Naive thymus-derived CD4-positive, alpha-beta T cell (primary cell): ENCODE results near the gene CRYBA4. TPM values are rescaled to one million over a fixed set of nuclear protein-coding genes. Genes with fewer than 3 reads are reported as not detected.

Experiments
- ATAC-seq: fragments of 150-1000 bp; cut with Tn5 transposase; 2 replicates; pipeline ENCODE4 v1.10.0; 2021; ENCODE audit warnings: mild to moderate bottlenecking, moderate library complexity
- CTCF ChIA-PET: fragments of 350-600 bp; sonication (Branson Sonifier 250); formaldehyde crosslinking; loops from one replicate; lab custom pipeline; 2021; ENCODE audit warnings: antibody characterized with exemption; lab: Charles Lee
- POLR2A ChIA-PET: fragments of 350-600 bp; sonication (Branson Sonifier 250); formaldehyde crosslinking; loops from one replicate; lab custom pipeline; 2021; ENCODE audit warnings: antibody characterized with exemption, inconsistent platforms; lab: Charles Lee
- DNase-seq, 9 donors: peaks; one replicate each; pipeline versions ENCODE4 v3.0.0 to v3.0.0-alpha.2; 2020 to 2022; ENCODE audit warnings: mixed read lengths in 1 of 9
- H3K27ac ChIP-seq: one replicate; pipeline ENCODE4 v1.7.0; 2013; ENCODE audit warnings: mild to moderate bottlenecking, low read depth, low read length, moderate library complexity
- H3K27me3 ChIP-seq, 2 donors: one replicate each; pipeline ENCODE4 v1.7.0; 2013; ENCODE audit warnings: low read length in 2 of 2, mild to moderate bottlenecking in 2 of 2, moderate library complexity in 2 of 2; ENCODE audit not compliant: control insufficient read depth in 2 of 2, insufficient read depth in 2 of 2
- H3K36me3 ChIP-seq, 3 experiments: 1 replicate in 2 of 3; 2 replicates in 1 of 3; pipeline ENCODE4 v1.7.0; 2013; ENCODE audit warnings: low read length in 3 of 3, mild to moderate bottlenecking in 3 of 3, moderate library complexity in 1 of 3; ENCODE audit not compliant: insufficient read depth in 3 of 3, control insufficient read depth in 2 of 3
- H3K4me1 ChIP-seq, 2 donors: one replicate each; pipeline ENCODE4 v1.7.0; 2013; ENCODE audit warnings: low read length in 2 of 2, mild to moderate bottlenecking in 2 of 2, moderate library complexity in 1 of 2; ENCODE audit not compliant: control insufficient read depth in 2 of 2, insufficient read depth in 2 of 2
- H3K4me3 ChIP-seq: 2 replicates; pipeline ENCODE4 v1.7.0; 2013; ENCODE audit warnings: mild to moderate bottlenecking, low read length
- H3K9me3 ChIP-seq, 3 experiments: 1 replicate in 2 of 3; 2 replicates in 1 of 3; pipeline ENCODE4 v1.7.0; 2013; ENCODE audit warnings: low read length in 3 of 3; ENCODE audit not compliant: control insufficient read depth in 2 of 3
- H3K27ac Mint-ChIP-seq, 9 donors: one replicate each; pipeline ENCODE4 v1.8.0; 2020 to 2022; ENCODE audit warnings: mixed read lengths in 9 of 9, mild to moderate bottlenecking in 8 of 9, moderate library complexity in 5 of 9, inconsistent platforms in 2 of 9
- H3K27me3 Mint-ChIP-seq, 5 donors: one replicate each; pipeline ENCODE4 v1.8.0; 2021 to 2022; ENCODE audit warnings: mixed read lengths in 5 of 5, mild to moderate bottlenecking in 1 of 5
- H3K36me3 Mint-ChIP-seq, 5 donors: one replicate each; pipeline ENCODE4 v1.8.0; 2020 to 2022; ENCODE audit warnings: mixed read lengths in 5 of 5, mild to moderate bottlenecking in 3 of 5, inconsistent platforms in 1 of 5
- H3K4me1 Mint-ChIP-seq, 7 donors: one replicate each; pipeline ENCODE4 v1.8.0; 2020 to 2022; ENCODE audit warnings: mixed read lengths in 7 of 7, mild to moderate bottlenecking in 3 of 7, inconsistent platforms in 1 of 7
- H3K4me3 Mint-ChIP-seq, 10 donors: one replicate each; pipeline ENCODE4 v1.8.0; 2020 to 2022; ENCODE audit warnings: mild to moderate bottlenecking in 10 of 10, mixed read lengths in 10 of 10, moderate library complexity in 6 of 10, inconsistent platforms in 2 of 10
- H3K9me3 Mint-ChIP-seq, 11 donors: one replicate each; pipeline ENCODE4 v1.8.0; 2020 to 2022; ENCODE audit warnings: mixed read lengths in 11 of 11, mild to moderate bottlenecking in 4 of 11, inconsistent platforms in 1 of 11, moderate library complexity in 1 of 11
- intact Hi-C, 2 donors: fragments of 100-400 bp; cut with micrococcal nuclease; formaldehyde crosslinking; loops; one replicate each; pipeline ENCODE4 v1.15.1; 2023
- polyA plus RNA-seq, 2 donors: library from polyadenylated mRNA; unstranded; fragments of 300-500 nt; fragmentation: Illumina TruSeq; gene quantifications; one replicate each; pipeline ENCODE4 v1.2.3, GENCODE V29; 2021
- total RNA-seq, 6 experiments: library from RNA in 5 of 6; stranded (reverse) in 5 of 6; gene quantifications; 1 replicate in 5 of 6; 2 replicates in 1 of 6; pipeline ENCODE4 v1.2.3 and lab custom pipeline; 2021 to 2026

Gene CRYBA4
- total and polyA plus RNA-seq, 7 experiments from 2014 or later: not detected

GRCh38 chr22:26586556-26587325 lies 35.0 kb upstream of the CRYBA4 start:
- Histone ChIP-seq H3K27ac (peak overlapping the region; percentile 40), H3K4me1 (peaks cover 25 to 38% of the 10 kb centered on the region in 2 donors), H3K36me3 (no peaks in the 10 kb centered on the region), H3K27me3 (no peaks in the 10 kb centered on the region), H3K4me3 (peak overlapping the region; percentile 29), H3K9me3 (no peaks in the 10 kb centered on the region)
- Mint-ChIP-seq H3K4me3 (peak overlapping the region; percentile 36 to 77 (median 59)), H3K9me3 (no peaks in the 10 kb centered on the region), H3K27me3 (no peaks in the 10 kb centered on the region), H3K4me1 (peaks cover 30 to 71% (median 61%) of the 10 kb centered on the region in 7 donors), H3K36me3 (peaks cover 0 to 16% (median 0%) of the 10 kb centered on the region in 5 donors), H3K27ac (peak overlapping the region; percentile 25 to 88 (median 80))
- POLR2A ChIA-PET: interaction anchor here (1.1 kb wide), 1 partner anchor 42 kb away, joined by 3 read pairs; no protein-coding TSS in a partner anchor
- DNase-seq (peak in 6 of 9 donors; percentile 13 to 37 (median 20)), ATAC-seq (peak; percentile 5)
- intact Hi-C loops: no loop called here
- CTCF ChIA-PET: interaction anchor here (0.6 to 1.1 kb wide), 3 partner anchors 14 to 64 kb away, joined by 3 read pairs; no protein-coding TSS in a partner anchor

- intact Hi-C loops: no loop called here
- DNase-seq: no peak
- peak; percentile 21 for ATAC-seq
- H3K27ac Mint-ChIP-seq: peak overlapping the region; percentile 64 to 89 (median 81)
- Histone ChIP-seq H3K27ac (peak overlapping the region; percentile 79), H3K4me1 (peaks cover 39 to 45% of the 10 kb centered on the region in 2 donors), H3K9me3 (no peaks in the 10 kb centered on the region), H3K27me3 (no peaks in the 10 kb centered on the region), H3K36me3 (no peaks in the 10 kb centered on the region), H3K4me3 (peak overlapping the region; percentile 92)
- H3K4me3 Mint-ChIP-seq: peak overlapping the region; percentile 80 to 95 (median 87)
- peaks cover 43 to 79% (median 70%) of the 10 kb centered on the region in 7 donors for H3K4me1 Mint-ChIP-seq
- no peaks in the 10 kb centered on the region for H3K27me3 Mint-ChIP-seq
- ChIA-PET POLR2A (interaction anchor here (0.6 kb wide), 1 partner anchor 85 kb away, joined by 3 read pairs; no protein-coding TSS in a partner anchor), CTCF (no interaction called here)
- peaks cover 0 to 13% (median 0%) of the 10 kb centered on the region in 5 donors for H3K36me3 Mint-ChIP-seq
- H3K9me3 Mint-ChIP-seq: no peaks in the 10 kb centered on the region
Observed at GRCh38 chr22:26587991-26588613, 33.7 kb upstream of the CRYBA4 start.

- DNase-seq: no peak
- H3K4me1 Mint-ChIP-seq: peaks cover 43 to 86% (median 77%) of the 10 kb centered on the region in 7 donors
Observed at GRCh38 chr22:26588729-26589366, 32.9 kb upstream of the CRYBA4 start.

GRCh38 chr22:26589367-26589844 lies 32.4 kb upstream of the CRYBA4 start:
- Histone ChIP-seq H3K4me3 (peak overlapping the region; percentile 92), H3K36me3 (no peaks in the 10 kb centered on the region), H3K9me3 (no peaks in the 10 kb centered on the region), H3K27ac (peak overlapping the region; percentile 79), H3K4me1 (peaks cover 40 to 56% of the 10 kb centered on the region in 2 donors), H3K27me3 (no peaks in the 10 kb centered on the region)
- Mint-ChIP-seq H3K27ac (peak overlapping the region in 8 of 9 donors; percentile 72 to 89 (median 82)), H3K27me3 (no peaks in the 10 kb centered on the region), H3K4me3 (peak overlapping the region; percentile 80 to 95 (median 87)), H3K4me1 (peaks cover 37 to 86% (median 77%) of the 10 kb centered on the region in 7 donors), H3K36me3 (peaks cover 0 to 13% (median 0%) of the 10 kb centered on the region in 5 donors), H3K9me3 (no peaks in the 10 kb centered on the region)
- DNase-seq (peak in 8 of 9 donors; percentile 14 to 50 (median 31)), ATAC-seq (peak; percentile 6)
- intact Hi-C loops: no loop called here
- ChIA-PET CTCF (no interaction called here), POLR2A (interaction anchor here (0.8 to 2.5 kb wide), 3 partner anchors 13 to 106 kb away, joined by 3 to 10 read pairs (median 3); partner anchors contain the start of genes HPS4, SRRD and TFIP11)

More at GRCh38 chr22:26588729-26589366, 32.9 kb upstream of the CRYBA4 start:
- ChIA-PET CTCF (no interaction called here), POLR2A (interaction anchor here (1.0 to 2.5 kb wide), 2 partner anchors 77 to 106 kb away, joined by 3 to 10 read pairs; partner anchors contain the start of genes HPS4, SRRD and TFIP11)
- no peak for ATAC-seq
- Mint-ChIP-seq H3K36me3 (peaks cover 0 to 13% (median 0%) of the 10 kb centered on the region in 5 donors), H3K4me3 (peak overlapping the region; percentile 80 to 95 (median 87)), H3K27ac (peak overlapping the region; percentile 72 to 89 (median 82)), H3K27me3 (no peaks in the 10 kb centered on the region), H3K9me3 (no peaks in the 10 kb centered on the region)
- Histone ChIP-seq H3K9me3 (no peaks in the 10 kb centered on the region), H3K27ac (peak overlapping the region; percentile 79), H3K4me1 (peaks cover 40 to 51% of the 10 kb centered on the region in 2 donors), H3K4me3 (peak overlapping the region; percentile 92), H3K27me3 (no peaks in the 10 kb centered on the region), H3K36me3 (no peaks in the 10 kb centered on the region)
- intact Hi-C loops: no loop called here

DNA sequence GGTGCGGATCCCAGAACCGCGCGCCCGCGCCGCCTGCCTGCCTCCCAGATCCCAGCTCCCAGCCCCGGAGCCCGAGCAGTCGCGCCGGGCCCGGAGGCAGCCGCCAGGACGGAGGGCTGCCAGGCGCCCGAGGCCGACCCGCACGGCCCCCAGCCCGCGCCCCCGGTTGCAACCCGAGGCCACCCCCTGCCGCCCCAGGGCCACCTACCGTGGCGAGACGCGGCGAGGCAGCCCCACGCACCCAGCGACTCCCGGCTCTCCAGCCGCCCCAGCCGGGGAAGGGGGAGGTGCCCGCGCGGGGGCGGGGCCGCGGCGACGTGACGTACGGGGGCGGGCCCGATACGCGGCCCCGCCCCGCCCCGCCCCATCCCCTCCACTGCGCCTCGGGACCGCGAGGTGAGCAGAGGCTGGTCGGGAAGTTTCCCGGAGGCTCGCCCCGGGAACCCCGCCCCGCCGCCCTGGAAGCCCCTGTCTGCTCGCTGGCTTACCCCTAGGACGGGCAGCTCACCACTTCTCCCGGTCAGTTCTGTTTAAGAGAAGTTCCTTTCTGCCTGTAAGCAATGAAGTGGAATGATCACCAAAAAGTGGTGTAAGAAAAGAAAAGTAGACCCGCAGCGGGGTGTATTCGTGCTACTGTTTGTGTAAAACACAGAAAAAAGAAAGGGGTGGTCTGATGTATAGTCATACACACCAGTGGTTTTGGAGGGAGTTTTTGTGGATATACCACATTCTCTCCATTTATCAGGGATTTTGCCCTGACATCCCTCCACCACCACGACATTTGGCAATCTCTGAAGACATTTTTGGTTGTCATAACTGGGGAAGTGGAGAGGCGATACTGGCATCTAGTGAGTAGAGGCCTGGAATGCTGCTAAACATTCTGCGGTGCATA lies 31.7 kb upstream of the CRYBA4 start, which contains the start of gene TPST2:
TSS of gene TPST2 (minus strand) at position 288 of the 892 bp plus-strand sequence. CDS start 48,502 bp downstream, outside the sequence.
- Mint-ChIP-seq H3K9me3 (no peaks in the 10 kb centered on the region), H3K4me1 (peaks cover 32 to 79% (median 73%) of the 10 kb centered on the region in 7 donors), H3K27ac (peak within 1 kb of the TSS; percentile 85 to 93 (median 91)), H3K27me3 (no peaks in the 10 kb centered on the region), H3K4me3 (peak within 1 kb of the TSS; percentile 90 to 97 (median 94)), H3K36me3 (peaks cover 0 to 13% (median 0%) of the 10 kb centered on the region in 5 donors)
- CTCF ChIA-PET: no interaction called here
- intact Hi-C loops: loop anchor here (1.0 to 5.0 kb wide), 11 partner anchors 11 to 163 kb away; partner anchors contain the start of genes ASPHD2 (in 2 of the 2), TFIP11 (in 2 of the 2), HPS4 (in 1 of the 2) and SRRD (in 1 of the 2)
- ATAC-seq (peak; percentile 95), DNase-seq (peak; percentile 70 to 90 (median 76))
- H3K27ac ChIP-seq: peak within 1 kb of the TSS; percentile 79
- H3K36me3 ChIP-seq: no peaks in the 10 kb centered on the region
- H3K9me3 ChIP-seq: no peaks in the 10 kb centered on the region
- no peaks in the 10 kb centered on the region for H3K27me3 ChIP-seq
- POLR2A ChIA-PET: interaction anchor here (0.7 to 2.5 kb wide), 3 partner anchors 13 to 107 kb away, joined by 3 to 10 read pairs (median 3); partner anchors contain the start of genes HPS4 and SRRD
- peaks cover 40 to 53% of the 10 kb centered on the region in 2 donors for H3K4me1 ChIP-seq
- peak within 1 kb of the TSS; percentile 92 for H3K4me3 ChIP-seq
